ENCODE results near the gene DICER1. TPM values are rescaled to one million over a fixed set of nuclear protein-coding genes. Genes with fewer than 3 reads are reported as not detected.

DICER1 gene
- total RNA-seq, 1 donor from 2014 or later = 71.1 TPM

DNA sequence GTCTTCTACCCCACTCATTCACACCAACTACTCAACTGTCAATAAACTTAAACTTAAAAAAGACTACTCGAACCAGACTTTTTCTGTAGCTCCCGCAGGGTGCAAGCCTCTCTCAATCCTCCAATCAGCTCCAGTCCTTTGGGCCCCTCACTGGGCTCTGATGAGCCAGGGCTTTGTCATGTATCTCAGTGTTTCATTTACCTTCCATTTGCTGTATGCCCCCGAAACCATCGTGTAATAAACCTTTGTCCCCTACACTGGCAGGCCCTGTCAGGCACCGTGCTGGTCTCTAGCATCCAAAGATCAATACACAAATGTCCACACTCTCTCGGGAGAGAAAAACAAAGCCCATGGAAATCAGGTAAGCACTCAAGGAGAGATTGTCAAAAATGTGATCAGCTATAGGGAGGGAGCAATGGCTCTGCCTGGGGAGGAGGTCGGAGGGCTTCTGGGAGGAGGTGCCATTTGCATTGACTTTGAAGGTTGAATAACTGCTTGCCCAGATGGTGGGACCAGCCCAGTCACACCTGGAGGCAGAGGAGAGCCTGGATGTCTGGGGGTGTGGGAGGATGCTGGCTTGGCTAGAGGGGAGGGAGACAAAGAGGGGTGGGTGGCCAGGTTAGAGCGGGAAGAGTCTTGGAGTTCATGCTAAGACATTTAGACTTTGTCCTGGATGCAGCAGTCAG, 42.1 kb upstream of the DICER1 start:
- ATAC-seq (no peak), DNase-seq (no peak)
- Histone ChIP-seq H3K9me3 (no peaks in the 10 kb centered on the region), H3K27ac (no peak overlapping the region), H3K4me1 (no peaks in the 10 kb centered on the region), H3K27me3 (peaks cover 4% of the 10 kb centered on the region), H3K4me3 (no peak overlapping the region), H3K36me3 (peaks cover 11% of the 10 kb centered on the region)
- TF ChIP-seq, protein P1, sequence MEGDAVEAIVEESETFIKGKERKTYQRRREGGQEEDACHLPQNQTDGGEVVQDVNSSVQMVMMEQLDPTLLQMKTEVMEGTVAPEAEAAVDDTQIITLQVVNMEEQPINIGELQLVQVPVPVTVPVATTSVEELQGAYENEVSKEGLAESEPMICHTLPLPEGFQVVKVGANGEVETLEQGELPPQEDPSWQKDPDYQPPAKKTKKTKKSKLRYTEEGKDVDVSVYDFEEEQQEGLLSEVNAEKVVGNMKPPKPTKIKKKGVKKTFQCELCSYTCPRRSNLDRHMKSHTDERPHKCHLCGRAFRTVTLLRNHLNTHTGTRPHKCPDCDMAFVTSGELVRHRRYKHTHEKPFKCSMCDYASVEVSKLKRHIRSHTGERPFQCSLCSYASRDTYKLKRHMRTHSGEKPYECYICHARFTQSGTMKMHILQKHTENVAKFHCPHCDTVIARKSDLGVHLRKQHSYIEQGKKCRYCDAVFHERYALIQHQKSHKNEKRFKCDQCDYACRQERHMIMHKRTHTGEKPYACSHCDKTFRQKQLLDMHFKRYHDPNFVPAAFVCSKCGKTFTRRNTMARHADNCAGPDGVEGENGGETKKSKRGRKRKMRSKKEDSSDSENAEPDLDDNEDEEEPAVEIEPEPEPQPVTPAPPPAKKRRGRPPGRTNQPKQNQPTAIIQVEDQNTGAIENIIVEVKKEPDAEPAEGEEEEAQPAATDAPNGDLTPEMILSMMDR (IDR thresholded peaks at IDR 0.05) = no peak
- intact Hi-C loops (cut with DNase I) = no loop called here

DNA sequence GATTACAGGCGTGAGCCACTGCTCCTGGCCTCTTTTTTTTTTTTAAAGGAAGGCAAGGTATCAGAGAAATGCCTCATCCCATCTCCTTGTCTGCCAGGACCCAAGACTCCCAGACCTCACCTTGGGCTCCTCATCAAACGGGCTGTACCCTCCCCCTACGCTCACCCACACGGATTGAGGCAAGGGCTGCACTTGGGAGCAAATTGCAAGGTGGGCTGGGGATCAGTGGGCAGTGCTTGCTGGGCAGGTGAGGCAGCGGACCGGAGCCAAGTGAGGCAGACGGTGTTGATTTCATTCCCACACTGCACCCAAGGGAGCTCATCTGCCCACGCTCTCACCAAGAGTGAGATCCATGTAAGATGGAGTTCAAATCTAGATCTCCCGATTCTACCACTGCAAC, 41.0 kb upstream of the DICER1 start:
- Histone ChIP-seq H3K27ac (no peak overlapping the region), H3K27me3 (peaks cover under 1% of the 10 kb centered on the region), H3K36me3 (peaks cover 2% of the 10 kb centered on the region), H3K4me1 (peaks cover 1% of the 10 kb centered on the region), H3K4me3 (no peak overlapping the region), H3K9me3 (no peaks in the 10 kb centered on the region)
- intact Hi-C loops (cut with DNase I) = no loop called here
- TF ChIP-seq, protein P1 (IDR thresholded peaks at IDR 0.05) = no peak
- no peak for DNase-seq
- no peak for ATAC-seq

DNA sequence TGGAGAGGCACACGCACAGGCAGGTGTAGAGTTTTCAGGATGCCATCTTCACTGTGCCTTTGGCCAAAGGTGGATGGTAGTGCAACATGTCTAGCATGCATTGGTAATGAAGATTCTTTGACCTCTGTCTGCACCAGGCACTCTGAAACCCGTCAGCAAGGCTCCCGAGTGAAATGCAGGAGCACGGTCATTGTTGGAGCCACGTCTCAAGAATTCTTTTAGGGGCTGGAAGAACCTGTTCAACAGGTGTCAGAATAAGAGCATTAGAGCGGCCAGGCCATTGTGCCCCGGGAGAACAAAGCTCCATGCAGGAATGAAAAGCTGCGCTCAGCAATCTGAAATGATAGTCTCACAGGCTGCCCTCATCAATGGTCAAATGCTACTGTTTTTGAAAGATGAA, 40.2 kb upstream of the DICER1 start:
- DNase-seq (no peak), ATAC-seq (peak; percentile 48)
- H3K4me1 ChIP-seq = peaks cover 7% of the 10 kb centered on the region
- intact Hi-C loops (cut with DNase I) = no loop called here
- TF ChIP-seq, protein P1 (IDR thresholded peaks at IDR 0.05) = no peak
- no peaks in the 10 kb centered on the region for H3K9me3 ChIP-seq
- no peak overlapping the region for H3K27ac ChIP-seq
- H3K27me3 ChIP-seq = no peaks in the 10 kb centered on the region
- no peaks in the 10 kb centered on the region for H3K36me3 ChIP-seq
- H3K4me3 ChIP-seq = no peak overlapping the region

DNA sequence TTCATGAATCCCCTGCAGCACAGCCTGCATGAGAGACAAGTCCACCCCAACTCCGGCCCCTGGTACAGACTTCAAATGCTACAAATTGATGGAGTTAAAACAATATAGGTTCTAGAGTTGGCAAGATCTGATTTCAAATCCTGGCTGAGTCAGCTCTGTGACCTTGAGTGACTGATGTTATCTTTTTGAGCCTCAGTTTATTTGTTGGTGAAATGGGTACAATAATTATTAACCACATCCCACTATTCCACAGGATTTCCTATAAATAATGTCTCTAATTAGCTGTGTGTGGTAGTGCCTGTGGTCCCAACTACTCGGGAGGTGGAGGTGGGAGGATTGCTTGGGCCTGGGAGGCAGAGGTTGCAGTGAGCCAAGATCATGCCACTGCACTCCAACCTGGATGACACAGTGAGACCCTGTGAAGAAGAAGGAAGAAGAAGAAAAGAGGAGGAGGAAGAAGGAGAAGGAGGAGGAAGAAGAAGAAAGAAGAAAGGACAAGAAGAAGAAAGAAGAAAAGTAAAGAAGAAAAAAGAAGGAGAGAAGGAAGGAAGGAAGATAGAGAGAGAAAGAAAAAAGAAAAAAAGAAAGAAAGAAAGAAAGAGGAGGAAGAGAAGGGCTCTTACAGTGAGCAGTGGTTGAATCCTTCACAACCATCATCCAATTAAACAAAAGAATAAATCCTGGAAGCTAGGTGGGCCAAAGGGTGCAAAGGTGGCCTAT, 39.7 kb upstream of the DICER1 start:
- TF ChIP-seq, protein P1 (IDR thresholded peaks at IDR 0.05) = no peak
- DNase-seq = no peak
- Histone ChIP-seq H3K9me3 (no peaks in the 10 kb centered on the region), H3K4me3 (no peak overlapping the region), H3K4me1 (peaks cover 7% of the 10 kb centered on the region), H3K27me3 (no peaks in the 10 kb centered on the region), H3K36me3 (no peaks in the 10 kb centered on the region), H3K27ac (no peak overlapping the region)
- intact Hi-C loops (cut with DNase I) = no loop called here
- no peak for ATAC-seq

DNA sequence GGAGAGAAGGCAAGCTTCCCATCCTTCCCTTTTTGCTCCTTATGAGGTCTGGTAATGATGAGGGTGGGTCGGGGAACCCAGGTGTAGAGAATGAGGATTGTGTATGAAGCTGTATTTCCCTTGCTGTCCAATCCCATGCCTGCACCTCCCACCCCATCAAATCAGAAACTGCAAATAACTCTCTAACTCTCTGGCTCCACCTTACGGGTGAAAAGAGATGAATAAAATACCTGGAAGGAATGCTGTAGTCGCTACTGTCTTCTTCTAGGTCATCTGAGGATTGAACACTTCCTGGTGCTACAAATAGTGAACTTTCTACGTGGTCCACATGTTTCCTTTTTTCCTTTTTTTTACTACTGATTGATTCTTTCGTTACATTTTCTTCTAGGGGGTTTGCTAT, 38.9 kb upstream of the DICER1 start:
- Histone ChIP-seq H3K27me3 (no peaks in the 10 kb centered on the region), H3K4me3 (no peak overlapping the region), H3K36me3 (no peaks in the 10 kb centered on the region), H3K27ac (no peak overlapping the region), H3K4me1 (peaks cover 7% of the 10 kb centered on the region), H3K9me3 (no peaks in the 10 kb centered on the region)
- peak; percentile 48 for ATAC-seq
- intact Hi-C loops (cut with DNase I) = no loop called here
- no peak for DNase-seq
- TF ChIP-seq, protein P1 (IDR thresholded peaks at IDR 0.05) = peak; percentile 47

All from upper lobe of right lung (tissue), 1 donor.